Stimulated activated CD8-positive, alpha-beta memory T cell treated with anti-CD3 and anti-CD28 coated beads, Interleukin-7, amount 100 ng/mL, for 48 hours (primary cell): ENCODE results near the gene RAB8B.

Experiments used
- DNase-seq, 2 donors: peaks; one replicate each; pipeline ENCODE4 v3.0.0-alpha.2; 2020; ENCODE audit warnings: low read depth in 1 of 2; ENCODE audit errors: extremely low read depth in 1 of 2

The RAB8B gene

GRCh38 chr15:63181648-63182047, 7.8 kb upstream of the RAB8B start:
- no peak for DNase-seq

DNA sequence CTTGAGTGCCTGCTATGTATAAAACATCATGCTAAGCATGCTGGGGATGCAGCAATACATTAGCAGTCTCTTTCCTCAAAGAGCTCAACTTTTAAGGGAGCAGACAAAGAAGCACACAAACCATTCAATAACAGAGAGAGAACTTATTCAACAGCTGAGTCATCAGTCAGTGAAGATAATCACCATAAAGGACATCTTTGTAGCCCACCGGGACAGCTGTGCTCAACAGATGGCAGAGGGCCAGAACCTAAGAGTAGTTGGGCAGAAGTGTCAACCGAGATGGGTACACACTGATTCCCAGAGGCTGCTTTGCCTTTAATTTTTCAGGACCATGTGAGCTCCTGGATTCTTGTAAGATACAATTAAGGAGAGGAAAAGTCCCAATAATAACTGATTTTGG, 4.2 kb upstream of the RAB8B start:
- DNase-seq: no peak

GRCh38 chr15:63186065-63186464, 3.3 kb upstream of the RAB8B start:
- no peak for DNase-seq

DNA sequence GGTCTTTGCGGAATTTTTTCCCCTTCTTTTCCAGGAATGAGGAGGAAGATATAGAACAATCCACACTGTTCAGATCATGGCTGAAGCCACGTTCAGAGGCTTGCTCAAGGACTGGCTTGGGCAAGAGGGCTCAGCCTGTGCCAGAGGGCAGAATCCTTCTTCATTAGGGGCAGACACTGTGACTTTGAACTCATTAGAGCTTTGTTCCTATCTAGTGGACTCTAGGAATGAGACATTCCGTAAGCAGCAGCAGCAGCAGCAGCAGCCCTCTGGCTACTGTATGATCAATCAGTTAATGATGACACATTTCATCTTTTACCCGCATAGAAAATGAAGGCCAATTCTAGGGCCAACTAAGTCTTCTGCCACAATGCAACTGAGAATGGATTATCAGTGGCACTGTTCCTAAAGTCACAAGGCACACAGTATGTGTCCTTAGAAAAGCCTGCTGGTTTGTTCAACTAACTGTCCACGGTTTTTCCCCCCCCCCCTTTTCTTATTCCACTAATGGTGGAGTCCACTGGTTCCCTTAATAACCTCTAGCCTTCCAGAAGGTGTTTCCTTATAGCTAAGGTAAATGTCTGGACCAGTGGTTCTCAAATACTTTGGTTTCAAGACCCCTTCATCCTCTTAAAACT, 1.7 kb upstream of the RAB8B start:
- DNase-seq: no peak

GRCh38 chr15:63188247-63188925, 1.0 kb upstream of the RAB8B start:
- no peak for DNase-seq

DNA sequence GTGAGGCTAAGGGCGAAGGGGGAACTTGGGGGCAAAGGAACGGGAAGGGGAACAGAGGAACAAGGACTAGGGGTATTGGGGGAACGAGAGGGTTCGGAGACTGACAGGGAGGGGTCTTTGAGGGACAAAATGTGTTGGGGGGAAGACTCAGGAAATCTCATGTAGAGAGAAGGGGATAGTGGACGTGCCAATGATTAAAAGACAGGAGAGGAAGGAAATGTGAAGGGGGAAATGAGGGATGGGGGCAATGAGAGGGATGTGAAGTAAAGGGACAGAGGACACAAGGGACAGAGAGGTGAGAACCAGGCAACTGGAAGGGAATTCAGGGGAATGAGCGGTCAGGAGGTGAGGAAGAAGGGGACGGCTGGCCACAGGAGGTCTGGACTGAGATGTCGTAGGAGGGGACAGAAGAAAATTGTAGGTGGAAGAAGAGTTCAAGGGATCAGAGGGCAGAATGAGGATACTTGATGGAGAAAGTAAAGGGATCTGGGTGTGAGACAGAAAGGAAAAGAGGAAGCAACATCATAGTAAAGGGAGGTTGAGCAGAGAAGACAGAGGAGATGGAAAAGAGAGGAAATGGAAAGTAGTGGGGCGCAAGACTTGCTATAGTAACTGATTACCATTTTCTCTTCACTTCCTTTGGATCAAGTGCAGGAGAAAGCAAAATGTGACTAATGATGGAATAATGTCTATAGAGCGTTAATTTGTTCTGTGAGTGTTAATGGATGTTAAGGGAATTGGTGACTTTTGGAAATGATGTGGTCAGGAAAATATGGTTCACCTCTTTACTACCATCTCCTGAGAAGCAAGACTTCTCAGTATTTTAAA, 749 bp downstream of the RAB8B start:
- no peak for DNase-seq

- no peak for DNase-seq
Measured at GRCh38 chr15:63190769-63191649, 1.6 kb downstream of the RAB8B start.

DNA sequence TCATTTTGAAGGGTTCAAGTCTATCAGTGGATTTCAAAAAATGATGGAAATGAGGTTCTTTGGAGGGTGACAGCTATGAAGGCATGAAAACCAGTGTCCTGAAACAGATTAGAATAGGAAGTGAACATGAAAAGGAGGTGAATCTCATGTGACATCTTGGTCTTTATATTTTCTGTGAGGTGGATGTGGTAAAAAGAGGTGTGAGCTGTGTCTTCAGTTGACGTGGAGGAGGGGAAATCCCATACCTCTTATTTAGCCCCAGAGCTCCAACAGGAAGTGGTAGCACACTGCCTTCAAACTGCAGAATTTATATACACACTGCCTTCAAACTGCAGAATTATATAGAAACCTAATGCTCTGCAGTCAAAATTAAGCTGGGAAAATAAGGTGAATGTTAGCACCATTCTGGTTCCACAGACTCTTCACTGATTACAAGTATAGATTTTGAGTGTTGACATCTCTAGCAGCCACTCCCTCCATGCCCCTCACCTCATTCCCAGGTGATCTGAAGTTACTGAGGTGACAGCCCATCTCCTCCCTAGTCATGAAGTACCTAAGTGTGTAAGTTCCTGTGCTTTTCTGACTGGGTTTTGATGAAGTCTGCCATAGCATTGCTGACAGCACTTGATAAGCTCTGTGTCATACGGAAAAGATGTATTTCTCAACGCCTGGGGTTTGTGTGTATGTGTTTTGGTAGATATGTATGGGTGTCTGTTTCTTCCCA, 2.7 kb downstream of the RAB8B start:
- no peak for DNase-seq

GRCh38 chr15:63192619-63193206, 3.3 kb downstream of the RAB8B start:
- DNase-seq: no peak

DNA sequence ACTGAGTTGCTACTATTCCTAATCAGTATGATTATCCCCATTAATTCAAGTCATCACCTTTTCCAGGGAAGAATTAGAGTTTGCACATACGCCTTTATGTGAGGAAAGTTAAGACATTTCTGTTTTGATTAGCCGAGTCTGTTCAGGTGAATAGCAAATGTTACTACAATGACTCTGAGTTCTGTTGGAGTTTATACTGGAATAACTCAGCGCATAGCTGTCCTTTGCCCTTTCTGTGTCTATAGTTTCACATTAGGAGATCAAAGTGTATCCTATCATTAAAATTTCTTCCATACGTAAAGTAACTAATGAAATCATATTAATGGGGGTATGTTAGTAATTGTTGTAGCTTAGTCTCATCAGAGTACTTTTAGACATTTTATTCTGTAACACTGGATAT, 4.9 kb downstream of the RAB8B start:
- no peak for DNase-seq

- no peak for DNase-seq
Measured at GRCh38 chr15:63194880-63195568, 5.6 kb downstream of the RAB8B start.

DNA sequence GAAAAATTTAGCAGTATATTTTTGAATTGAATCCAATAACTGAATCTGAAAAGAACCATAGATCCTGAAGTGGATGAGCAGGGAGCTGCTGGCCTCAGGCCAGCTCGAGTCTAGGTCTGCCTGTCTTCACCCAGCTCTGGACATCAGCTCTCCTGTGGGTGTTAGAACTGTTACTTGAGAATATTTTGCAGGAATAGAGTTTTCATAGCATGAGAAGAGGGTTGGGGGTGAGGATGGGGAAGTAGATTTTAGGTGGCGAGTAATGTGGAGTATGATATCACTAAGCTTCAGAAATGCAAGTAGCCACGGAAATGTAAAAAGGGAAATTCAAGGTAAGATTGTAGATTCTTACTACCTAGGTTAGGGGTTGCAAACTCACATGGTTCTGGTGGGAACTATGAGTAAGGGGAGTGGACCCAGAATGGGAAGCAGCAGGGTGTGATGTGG, 6.2 kb downstream of the RAB8B start:
- DNase-seq: no peak

DNA sequence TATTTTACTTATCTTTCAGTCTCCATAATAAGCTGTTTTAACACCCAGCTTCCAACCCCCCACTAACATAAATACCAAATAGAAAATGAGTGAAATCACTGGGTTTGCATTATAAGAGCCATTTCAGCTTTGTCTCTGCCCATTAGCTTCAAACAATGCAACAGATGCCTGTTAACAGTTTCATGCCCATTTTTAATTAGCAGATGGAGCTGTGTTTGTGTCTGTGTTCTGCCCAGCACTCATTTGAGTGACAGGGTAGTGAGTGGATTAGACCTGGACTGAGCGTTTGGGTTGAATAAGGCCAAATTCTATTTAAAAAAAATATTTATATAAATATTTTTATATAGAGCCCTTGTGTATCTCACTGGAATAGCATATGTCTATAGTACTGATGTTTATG, 7.4 kb downstream of the RAB8B start:
- no peak for DNase-seq

DNA sequence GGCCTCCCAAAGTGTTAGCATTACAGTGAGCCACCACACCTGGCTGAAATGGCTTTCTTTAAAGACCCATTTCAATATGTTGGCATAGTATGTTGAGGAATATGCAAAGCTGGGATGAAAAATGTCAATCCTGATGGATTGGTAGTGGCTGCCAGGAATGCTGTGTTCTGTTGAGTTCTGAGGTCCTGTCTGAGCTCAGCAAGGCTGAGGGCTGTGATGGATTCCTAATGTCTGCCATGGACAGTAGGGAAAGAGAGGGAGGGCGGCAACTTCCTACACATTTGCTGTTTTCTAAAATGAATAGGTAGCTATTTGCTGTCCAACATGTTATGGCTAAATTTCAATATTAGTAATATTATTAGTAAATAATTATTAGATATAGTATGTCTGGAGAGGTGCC, 8.2 kb downstream of the RAB8B start:
- no peak for DNase-seq

DNA sequence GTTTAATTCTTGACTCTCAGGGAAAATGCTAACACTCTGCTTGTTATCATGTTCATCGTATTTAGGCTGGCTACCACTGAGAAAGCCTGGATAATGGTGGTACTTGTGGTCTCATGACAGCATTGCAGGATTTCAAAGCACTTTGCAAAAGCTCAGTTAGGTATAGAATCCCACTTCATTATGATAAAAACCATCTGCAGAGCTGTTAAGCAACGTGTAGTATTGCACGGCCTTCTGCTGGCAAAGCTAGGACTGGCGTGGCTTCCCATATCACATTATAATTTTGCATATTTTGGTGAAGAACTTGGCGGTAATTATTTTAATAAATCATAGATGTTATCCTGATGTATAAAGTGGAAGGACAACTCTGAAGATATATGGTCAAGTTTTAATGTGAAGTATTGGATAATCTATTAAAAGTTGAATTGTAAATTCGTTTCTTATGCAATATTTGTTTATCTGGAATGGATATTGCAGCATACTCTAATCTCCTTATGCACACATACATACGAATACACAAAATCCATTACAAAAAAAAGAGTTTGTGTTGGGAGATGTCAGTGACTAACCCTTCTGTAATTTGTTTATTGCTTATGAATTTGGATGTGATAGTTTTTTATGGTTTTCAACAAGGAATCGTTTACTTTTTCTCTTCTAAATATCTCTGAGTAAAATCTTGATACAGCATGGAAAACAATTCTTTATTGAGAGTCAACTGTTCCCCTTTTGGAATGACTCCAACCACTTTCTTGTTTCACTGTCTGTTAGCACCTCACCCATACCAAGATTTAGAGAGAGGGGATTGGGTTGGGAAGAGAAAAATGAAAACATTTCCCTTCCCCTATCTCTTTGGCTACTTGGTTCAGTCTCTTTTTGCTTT, 9.2 kb downstream of the RAB8B start:
- DNase-seq: no peak

GRCh38 chr15:63200464-63201249, 11.3 kb downstream of the RAB8B start:
- no peak for DNase-seq

DNA sequence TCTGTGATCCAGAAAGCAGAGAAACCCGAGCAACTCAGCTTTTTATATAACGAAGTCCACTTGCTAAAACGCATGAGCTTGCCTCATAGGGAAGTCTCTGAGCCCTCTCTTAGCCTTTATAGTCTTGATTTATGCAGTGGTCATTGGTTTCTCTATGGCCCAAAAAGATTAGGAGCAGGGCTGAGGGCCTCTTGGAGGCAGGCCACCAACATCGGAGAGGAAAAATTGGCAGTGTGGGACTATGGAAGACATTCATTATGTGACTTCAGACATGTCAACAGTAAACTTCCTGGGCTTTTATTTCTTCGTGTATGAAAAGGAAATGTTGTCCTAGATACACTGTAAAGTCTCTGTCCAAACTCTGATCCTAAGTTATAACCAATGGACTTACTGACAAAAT, 13.5 kb downstream of the RAB8B start:
- DNase-seq: no peak
